Stimulated activated CD8-positive, alpha-beta memory T cell treated with anti-CD3 and anti-CD28 coated beads, Interleukin-7, amount 100 ng/mL, for 24 hours (primary cell): ENCODE data around the gene SLC22A17.
A peak's percentile ranks its signal among the peaks of the same experiment; 100 is the strongest.

Experiments used
- DNase-seq: peaks from one replicate; pipeline ENCODE4 v3.0.0-alpha.2; 2020; ENCODE audit warnings: low read depth

The SLC22A17 gene

GRCh38 chr14:23307687-23308644 is 44.7 kb downstream of the SLC22A17 start:
- no peak for DNase-seq

GRCh38 chr14:23307146-23307530 is 45.5 kb downstream of the SLC22A17 start:
- DNase-seq: no peak

GRCh38 chr14:23306412-23307145 is 46.1 kb downstream of the SLC22A17 start, which contains the start of gene BCL2L2:
BCL2L2 (plus strand) TSS chr14:23306833; CDS start chr14:23307768, 935 bp downstream.
- no peak for DNase-seq

- peak; percentile 59 for DNase-seq
Measured at GRCh38 chr14:23302290-23303225, 50.1 kb downstream of the SLC22A17 start, which contains the start of gene PPP1R3E. PPP1R3E (minus strand) TSS chr14:23302859; CDS start chr14:23302576, 283 bp downstream.

GRCh38 chr14:23301969-23302289 is 50.8 kb downstream of the SLC22A17 start:
- DNase-seq: no peak

GRCh38 chr14:23301288-23301968 is 51.3 kb downstream of the SLC22A17 start:
- peak; percentile 87 for DNase-seq

GRCh38 chr14:23300687-23301223 is 51.9 kb downstream of the SLC22A17 start:
- no peak for DNase-seq

- no peak for DNase-seq
Measured at GRCh38 chr14:23299986-23300686, 52.6 kb downstream of the SLC22A17 start.

- no peak for DNase-seq
Measured at GRCh38 chr14:23299211-23299957, 53.3 kb downstream of the SLC22A17 start.

GRCh38 chr14:23297611-23298277 is 54.9 kb downstream of the SLC22A17 start:
- DNase-seq: no peak

- DNase-seq: no peak
Measured at GRCh38 chr14:23297096-23297495, 55.6 kb downstream of the SLC22A17 start.
